Endothelial cell of umbilical vein (primary cell): ENCODE results near the gene BARX1.

Source experiments
- CTCF ChIP-seq, 2 donors: IDR thresholded peaks; 1 replicate in 1 of 2; 2 replicates in 1 of 2; pipeline ENCODE4 v1.5.1; 2011; ENCODE audit warnings: low read length in 2 of 2, mild to moderate bottlenecking in 2 of 2, moderate library complexity in 2 of 2, control low read depth in 1 of 2, inconsistent platforms in 1 of 2, low read depth in 1 of 2; ENCODE audit not compliant: insufficient read depth in 1 of 2; ENCODE audit errors: extremely low read depth in 1 of 2
- GATA2 ChIP-seq: IDR thresholded peaks from 2 replicates; pipeline ENCODE4 v1.7.0; 2011; ENCODE audit warnings: low read depth, mild to moderate bottlenecking, moderate library complexity, mixed read lengths, low read length; ENCODE audit not compliant: insufficient read length, insufficient read depth
- MAX ChIP-seq: IDR thresholded peaks from 2 replicates; pipeline ENCODE4 v1.6.1; 2011; ENCODE audit not compliant: insufficient read depth, insufficient read length
- POLR2A ChIP-seq: IDR thresholded peaks from 2 replicates; pipeline ENCODE4 v1.6.1; 2012; ENCODE audit warnings: low read depth, mild to moderate bottlenecking, control low read depth, low read length
- POLR2AphosphoS5 ChIP-seq: IDR thresholded peaks from 2 replicates; pipeline ENCODE4 v1.6.1; 2012; ENCODE audit warnings: low read depth, mild to moderate bottlenecking, control low read depth, low read length, moderate library complexity; ENCODE audit not compliant: insufficient read depth

- TF ChIP-seq POLR2AphosphoS5 (no peak), CTCF (IDR thresholded peaks at IDR 0.05; ENCODE audit: extremely low read depth in 1 of 2, insufficient read depth in 1 of 2, low read depth in 1 of 2, low read length in 2 of 2) (no peak), GATA2 (no peak), POLR2A (no peak), MAX (no peak)
These were observed 7.6 kb downstream of the BARX1 start for GRCh38 chr9:93947409-93948070.
